PC-9 (cell line): Measurements from ENCODE around the gene ZCCHC7.

Experiments used
- EZH2 ChIP-seq: fragments of 200-600 bp; sonication (generic); IDR thresholded peaks from 2 replicates; pipeline ENCODE4 v1.8.0; 2017; ENCODE audit warnings: antibody characterized with exemption, low read depth
- TF ChIP-seq, protein P1 (sequence below): fragments of 200-600 bp; sonication (generic); conservative IDR thresholded peaks from 2 replicates; pipeline ENCODE4 v1.6.1; 2017; ENCODE audit warnings: mixed run types, antibody characterized with exemption, mild to moderate bottlenecking, moderate library complexity

- TF ChIP-seq EZH2 = no peak
- TF ChIP-seq, protein P1, sequence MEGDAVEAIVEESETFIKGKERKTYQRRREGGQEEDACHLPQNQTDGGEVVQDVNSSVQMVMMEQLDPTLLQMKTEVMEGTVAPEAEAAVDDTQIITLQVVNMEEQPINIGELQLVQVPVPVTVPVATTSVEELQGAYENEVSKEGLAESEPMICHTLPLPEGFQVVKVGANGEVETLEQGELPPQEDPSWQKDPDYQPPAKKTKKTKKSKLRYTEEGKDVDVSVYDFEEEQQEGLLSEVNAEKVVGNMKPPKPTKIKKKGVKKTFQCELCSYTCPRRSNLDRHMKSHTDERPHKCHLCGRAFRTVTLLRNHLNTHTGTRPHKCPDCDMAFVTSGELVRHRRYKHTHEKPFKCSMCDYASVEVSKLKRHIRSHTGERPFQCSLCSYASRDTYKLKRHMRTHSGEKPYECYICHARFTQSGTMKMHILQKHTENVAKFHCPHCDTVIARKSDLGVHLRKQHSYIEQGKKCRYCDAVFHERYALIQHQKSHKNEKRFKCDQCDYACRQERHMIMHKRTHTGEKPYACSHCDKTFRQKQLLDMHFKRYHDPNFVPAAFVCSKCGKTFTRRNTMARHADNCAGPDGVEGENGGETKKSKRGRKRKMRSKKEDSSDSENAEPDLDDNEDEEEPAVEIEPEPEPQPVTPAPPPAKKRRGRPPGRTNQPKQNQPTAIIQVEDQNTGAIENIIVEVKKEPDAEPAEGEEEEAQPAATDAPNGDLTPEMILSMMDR = no peak
Observed at GRCh38 chr9:37287317-37287716, 166.9 kb downstream of the ZCCHC7 start.
